ENCODE data around the gene IDI1.
"Not testable (repeated sequence)": the region's sequence is repeated elsewhere in the genome, so short reads cannot be mapped to it uniquely, and the experiment has no call there.

Gene IDI1

DNA sequence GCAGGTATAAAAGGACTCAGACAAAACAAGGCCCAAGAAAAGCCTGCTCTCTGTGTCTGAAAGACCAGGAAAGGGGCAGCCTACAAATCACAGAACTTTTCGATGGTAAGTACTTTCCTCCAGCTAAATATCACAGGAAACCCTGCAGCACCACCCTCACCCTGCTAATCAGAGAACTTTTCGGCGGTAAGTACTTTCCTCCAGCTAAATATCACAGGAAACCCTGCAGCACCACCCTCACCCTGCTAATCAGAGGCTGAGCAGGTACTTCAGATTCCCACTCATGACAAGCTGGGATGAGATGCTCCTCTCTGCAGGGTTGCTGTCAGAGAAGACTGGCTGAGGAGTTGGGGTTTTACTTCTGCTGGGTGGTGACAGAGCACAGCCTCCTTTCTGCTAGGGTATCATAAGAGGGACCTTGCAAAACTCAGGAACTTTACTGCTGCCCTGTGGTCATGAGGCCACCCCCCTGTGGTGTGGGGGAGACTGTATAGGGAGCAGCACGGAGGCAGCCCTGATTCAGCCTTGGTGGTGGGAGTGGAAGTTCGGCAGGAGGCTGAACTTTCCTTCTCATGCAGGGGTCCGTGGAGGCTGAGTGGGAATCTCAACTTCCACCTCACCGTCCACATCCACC, 14.4 kb upstream of the IDI1 start:
- DNase-seq (ENCODE audit: low read depth in 2 of 2), result peak in 1 of 2 donors; percentile 8

DNA sequence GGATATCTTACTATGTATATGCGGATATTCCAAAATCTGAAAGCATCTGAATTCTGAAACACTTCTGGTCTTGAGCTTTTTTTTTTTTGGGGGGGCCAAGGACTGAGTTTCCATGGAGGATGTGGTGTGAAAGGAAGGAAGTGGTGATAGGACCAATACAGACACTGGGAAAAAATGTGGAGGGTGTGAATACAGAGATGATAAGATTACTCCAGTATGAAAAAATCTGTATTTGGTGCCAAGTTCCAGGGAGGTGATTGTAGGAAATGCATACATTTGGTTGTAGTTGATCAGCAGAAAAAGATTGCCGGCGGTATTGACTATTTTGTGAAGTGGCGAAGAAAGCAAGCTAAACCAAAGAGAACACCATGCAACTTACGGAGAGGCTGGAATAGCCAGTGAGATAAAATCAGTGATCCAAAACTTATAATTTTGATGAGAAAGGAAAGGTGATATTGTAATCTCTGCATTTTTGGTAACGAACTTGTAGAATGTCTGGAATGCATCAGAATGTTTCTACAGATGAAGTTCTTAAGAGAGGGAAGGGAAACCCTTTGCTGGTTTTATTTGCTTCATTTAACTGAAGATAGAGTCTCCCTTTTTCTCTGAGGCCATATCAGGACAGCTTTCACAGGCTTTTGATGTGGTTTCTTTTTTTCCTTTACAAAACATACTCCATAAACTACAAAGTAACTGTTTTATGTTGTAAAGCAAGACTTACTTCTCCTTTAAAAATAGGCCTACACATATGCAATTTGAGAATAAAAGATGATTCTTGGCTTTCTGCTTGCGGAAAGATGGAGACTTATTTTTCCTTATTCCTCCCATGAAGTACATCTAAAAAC, 13.2 kb upstream of the IDI1 start:
- DNase-seq (ENCODE audit: low read depth in 2 of 2), result no peak

DNA sequence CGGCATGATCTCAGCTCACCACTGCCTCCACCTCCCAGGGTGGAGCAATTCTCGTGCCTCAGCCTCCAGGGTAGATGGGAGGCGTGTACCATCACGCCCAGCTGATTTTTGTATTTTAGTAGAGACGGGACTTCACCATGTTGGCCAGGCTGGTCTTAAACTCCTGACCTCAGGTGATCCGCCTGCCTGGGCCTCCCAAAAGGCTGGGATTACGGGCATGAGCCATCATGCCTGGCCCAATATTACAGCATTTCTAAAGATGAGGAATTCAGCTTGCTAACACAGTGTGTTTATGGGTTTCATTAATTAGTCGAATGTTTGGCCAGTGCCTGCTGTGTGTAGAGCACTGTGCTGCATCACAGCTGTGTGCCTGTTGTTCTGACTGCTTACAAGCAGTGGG, 11.0 kb upstream of the IDI1 start:
- DNase-seq (ENCODE audit: low read depth in 2 of 2), result no peak

DNA sequence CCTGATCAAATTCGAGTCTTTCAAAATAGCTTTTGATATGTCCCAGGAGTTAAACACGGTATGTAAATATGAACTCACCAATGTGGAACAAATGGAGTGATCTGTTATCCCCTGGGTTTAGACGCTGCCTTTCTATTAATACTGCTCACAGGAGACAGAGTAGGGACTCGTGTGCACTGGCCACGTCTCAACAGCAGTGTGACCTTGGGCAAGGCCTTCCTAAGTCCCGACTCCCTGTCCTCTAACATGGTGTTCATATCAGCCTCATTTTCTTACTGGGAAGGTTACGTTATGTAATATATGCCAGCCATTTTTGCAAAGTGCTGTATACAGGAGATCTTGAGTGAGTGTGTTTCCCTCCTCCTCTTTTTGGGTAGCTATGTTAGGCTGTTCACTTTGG, 9.1 kb upstream of the IDI1 start:
- DNase-seq (ENCODE audit: low read depth in 2 of 2), result no peak

DNA sequence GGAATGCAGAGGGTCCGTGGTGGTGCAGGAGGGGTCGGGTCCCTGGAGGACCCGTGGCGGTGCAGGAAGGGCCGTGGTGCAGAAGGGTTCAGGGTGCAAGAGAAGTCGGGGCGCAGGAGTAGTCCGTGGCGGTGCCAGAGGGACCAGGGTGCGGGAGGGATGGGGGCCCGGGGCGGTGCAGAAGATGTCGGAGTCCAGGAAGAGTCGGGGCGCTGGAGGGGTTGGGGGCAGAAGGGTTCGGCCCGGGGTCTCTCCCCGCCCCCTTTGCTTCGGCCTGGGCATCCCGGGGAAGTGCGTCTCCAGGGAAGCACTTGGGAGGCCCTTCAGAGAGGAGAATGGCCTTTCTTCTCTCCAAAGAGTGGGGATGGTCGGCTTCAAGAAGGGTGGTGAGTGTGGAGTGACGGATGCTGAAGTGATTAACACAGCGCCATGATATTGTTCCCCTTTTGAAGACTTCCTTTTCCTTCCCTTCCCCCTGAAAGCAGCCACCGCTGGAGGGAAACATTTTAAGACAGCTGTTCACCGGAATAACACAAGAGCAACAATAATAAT, 8.3 kb upstream of the IDI1 start:
- DNase-seq (ENCODE audit: low read depth in 2 of 2), result no peak

DNA sequence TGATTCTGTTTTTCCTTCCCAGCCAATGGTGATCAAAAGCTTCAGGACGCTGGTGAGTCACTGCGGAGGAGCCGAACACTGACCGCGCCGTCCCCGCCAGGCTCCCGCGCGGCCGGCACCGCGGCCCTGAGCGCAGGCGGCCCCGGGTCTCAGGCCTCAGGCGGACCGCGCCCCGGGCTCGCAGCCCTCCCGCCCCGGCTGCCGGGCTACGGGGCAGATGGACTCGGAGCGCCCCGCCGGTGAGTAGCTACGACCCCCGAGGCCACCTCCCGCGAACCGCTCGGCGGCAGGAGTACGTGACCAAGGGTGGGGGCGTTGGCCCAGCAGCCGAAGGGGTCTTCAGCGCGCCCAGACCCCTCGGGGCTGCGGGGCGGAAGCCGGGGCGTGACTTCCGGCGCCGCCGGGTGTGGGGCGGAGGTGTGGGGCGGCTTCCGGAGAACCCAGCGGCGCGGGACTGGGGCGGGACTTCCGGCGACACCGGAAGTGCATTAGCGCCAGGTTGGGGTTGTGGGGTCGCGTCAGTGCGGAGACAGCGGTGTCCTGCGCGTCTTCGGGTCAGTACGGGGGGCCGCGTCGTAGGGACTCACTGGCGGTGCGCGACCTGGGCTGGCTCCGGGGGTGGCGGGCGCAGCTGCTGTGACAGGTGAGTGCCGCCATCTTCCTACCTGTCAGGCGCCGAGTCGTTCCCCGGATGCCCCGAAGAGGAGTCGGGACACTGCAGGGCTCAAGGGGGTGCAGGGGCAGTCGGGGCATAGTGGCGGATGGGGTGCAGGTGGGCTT, 7.6 kb upstream of the IDI1 start, which contains the start of gene WDR37:
Gene WDR37 (plus strand): TSS at position 60 of the 780 bp plus-strand sequence. CDS start 15,771 bp downstream, outside the sequence.
- peak; percentile 78 to 81 for DNase-seq (ENCODE audit: low read depth in 2 of 2)

DNA sequence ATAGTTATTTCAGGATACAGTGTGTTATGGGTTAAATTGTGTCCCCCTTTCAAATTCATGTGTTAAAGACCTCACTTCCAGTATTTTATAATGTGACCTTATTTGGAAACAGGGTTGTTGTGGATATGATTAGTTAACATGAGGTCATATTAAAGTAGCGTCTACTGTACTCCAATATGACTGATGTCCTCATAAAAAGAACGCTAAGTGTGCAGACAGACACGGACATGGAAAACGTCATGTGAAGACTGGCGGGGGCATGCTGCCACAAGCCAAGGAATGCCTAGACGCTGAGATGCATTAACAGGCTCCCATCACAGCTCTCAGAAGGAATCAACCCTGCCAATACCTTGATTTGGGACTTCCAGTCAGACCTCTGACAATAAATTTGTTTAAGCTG, 5.8 kb upstream of the IDI1 start:
- no peak for DNase-seq (ENCODE audit: low read depth in 2 of 2)

DNA sequence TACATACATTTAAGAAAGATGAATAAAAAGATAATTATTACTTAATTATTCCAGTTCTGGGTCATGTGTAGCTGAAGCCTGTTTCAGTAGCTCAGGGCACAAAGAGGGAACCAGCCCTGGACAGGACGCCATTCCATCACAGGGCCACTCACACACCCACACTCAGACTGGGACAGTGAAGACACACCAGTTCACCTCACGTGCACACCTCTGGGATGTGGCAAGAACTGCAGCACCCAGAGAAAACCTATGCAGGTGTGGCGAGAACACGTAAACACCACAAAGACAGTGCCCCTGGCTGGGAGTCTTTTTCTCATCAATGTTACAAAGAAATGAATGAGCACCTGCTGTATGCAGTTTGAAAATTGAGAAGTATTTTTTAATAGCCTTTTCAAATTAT, 1.6 kb upstream of the IDI1 start:
- no peak for DNase-seq (ENCODE audit: low read depth in 2 of 2)

DNA sequence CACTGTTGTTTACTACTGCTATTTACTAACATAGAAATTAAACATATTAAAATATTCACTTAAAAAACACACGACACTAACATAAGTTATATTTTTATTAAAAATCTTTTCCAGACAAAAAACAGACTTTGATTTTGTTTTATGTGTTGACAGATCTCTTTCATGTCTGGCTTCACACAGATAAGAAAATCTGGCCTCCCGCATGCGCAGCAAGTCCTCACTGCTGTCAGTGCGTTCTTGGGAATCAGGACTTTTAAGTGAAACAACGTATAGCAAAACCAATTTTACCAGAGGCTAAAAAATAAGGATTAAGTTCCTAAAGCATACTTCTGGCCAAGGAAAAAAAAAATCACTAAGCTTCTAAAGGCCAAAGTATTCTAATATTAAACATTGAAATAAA, 1.2 kb upstream of the IDI1 start:
- DNase-seq (ENCODE audit: low read depth in 2 of 2), result no peak

DNA sequence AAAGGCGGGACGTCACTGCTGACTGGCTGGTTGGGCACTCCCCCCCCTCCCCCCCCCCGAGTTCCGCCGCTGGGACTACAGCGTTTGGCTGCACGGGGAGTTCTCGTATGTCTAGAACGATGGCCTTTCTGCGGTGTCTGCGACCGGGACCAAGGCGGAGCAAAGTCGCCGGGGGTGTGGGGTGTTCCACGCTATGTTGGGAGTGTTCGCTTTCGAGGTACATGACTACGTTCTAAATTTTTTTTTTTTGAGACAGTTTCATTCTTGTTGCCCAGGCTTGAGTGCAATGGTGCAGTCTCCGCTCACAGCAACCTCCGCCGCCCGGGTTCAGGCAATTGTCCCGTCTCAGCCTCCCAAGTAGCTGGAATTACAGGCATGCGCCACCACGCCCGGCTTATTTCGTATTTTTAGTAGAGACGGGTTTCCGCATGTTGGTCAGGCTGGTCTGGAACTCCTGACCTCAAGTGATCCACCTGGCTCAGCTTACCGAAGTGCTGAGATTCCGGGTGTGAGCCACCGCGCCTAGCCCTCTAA, 573 bp upstream of the IDI1 start:
- DNase-seq (ENCODE audit: low read depth in 2 of 2), result no peak

DNA sequence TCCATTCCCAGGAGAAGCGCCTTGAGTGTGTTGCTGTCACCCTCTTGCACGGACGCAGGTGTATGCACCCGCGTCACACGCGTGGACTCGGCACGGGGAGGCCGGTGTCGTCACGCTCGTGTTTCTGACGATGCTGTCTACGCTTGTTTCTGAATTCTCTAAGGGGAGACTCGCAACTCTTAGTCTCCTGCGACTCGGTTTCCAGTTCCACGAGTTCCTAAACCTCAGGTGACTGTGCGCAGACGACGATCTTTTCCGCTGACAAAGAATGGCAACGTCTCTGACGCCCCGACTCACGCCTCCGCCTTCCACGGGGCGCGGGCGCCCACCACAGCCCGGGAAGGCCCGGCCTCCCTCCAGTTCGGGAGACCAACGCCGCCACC, 579 bp downstream of the IDI1 start:
- peak in 1 of 2 donors; percentile 65 for DNase-seq (ENCODE audit: low read depth in 2 of 2)

DNA sequence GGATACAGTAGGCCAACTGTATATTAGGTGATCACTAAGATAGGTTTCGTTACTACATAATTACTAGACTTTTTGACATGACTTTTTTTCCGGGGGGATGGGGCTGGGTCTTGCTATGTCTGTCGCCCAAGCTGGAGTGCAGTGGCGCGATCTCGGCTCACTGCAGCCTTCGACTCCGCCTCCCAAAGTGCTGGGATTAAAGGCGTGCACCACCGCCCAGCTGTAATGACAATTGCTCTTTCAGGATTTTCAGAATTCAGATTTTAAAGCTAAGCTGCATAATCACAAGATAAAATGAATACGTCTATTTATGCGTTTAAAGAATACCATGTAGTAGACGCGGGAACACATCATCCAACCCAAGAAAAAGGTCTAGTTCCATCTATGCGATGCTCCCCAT, 982 bp downstream of the IDI1 start:
- no peak for DNase-seq (ENCODE audit: low read depth in 2 of 2)

DNA sequence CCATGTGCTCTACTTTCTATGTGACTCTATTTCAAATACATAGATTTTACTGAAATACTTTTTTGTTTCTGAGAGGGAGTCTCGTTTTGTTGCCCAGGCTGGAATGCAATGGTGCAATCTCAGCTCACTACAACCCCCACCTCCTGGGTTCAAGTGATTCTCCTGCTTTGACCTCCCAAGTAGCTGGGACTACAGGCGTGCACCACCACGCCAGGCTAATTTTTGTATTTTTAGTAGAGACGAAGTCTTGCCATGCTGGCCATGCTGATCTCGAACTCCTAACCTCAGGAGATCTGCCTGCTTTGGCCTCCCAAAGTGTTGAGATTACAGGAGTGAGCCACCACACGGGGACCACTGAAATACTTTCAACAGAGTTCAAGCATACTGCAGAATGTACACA, 3.5 kb downstream of the IDI1 start:
- DNase-seq (ENCODE audit: low read depth in 2 of 2), result no peak

DNA sequence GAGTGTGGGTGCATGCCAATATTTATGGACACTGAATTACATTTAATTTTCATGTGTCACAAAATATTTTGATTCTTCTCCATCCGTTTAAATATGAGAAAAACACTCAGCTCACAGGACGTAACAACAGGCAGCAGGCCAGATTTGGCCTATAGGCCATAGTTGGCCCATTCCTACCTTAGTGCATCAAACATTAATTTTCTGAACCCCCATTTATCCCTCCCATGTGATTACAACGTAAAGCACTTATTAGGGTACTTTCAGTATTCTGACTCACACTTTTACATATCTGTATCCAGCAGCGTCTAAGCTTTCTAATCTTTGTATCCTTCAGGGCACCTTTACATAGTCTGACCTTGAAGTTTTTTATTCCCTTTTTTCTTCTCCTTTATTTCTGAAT, 4.0 kb downstream of the IDI1 start:
- DNase-seq (ENCODE audit: low read depth in 2 of 2), result no peak

DNA sequence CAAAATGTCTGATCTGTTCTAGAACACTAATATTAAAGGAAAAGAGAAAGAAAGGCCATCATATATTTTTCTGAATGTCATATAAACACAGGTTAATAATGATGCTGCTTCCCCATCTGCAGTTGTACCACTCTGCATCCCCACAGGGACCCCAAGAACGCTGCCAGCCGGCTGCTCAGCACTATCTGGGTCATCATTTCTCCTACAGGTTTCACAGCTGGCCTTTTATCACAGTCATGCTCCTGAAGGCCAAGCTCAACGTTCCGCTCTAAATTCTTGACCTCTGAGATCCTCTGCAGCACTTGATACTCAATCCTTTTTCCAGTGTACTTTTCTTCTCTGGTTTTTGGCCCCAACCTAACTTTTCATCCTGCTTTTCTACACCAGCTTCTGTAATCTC, 4.8 kb downstream of the IDI1 start:
- no peak for DNase-seq (ENCODE audit: low read depth in 2 of 2)

DNA sequence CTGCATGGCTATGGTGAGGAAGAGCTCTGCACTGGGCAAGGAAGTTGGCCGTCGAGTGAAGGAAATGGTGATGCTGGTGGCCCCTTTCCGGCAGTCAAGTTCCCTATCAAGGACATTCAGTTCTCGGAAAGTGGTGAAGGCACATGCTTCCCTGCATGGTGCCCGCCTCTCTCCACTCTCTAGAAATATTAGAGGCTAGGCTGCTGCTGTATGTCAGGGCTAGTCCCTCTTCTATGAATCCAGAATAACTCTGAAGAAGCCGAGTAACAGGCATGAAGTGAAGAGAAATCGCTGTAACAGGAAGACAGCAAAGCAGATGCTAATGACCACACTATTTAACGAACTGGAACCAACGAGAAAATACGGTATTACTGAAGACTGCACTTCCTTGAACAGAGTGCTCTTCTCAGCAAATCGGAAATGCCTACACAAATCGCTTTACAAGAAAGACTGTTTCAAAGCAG, 5.4 kb downstream of the IDI1 start:
- no peak for DNase-seq (ENCODE audit: low read depth in 2 of 2)

DNA sequence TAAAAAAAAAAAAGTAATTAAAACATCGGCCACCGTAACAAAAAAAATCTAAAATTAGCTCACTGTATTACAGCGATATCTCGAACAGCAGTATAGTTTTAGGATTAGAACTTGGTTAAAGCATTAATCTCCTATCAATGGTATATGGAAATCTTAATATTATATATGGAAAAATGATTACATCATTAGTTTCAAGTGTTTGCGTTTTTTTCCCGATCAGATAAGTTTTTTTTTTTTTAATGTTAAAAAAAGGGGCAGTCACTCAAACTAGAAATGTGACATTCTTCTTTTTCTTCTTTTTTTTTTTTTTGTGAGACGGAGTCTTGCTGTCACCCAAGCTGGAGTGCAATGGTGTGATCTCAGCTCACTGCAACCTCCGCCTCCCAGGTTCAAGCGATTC, 7.4 kb downstream of the IDI1 start:
- no peak for DNase-seq (ENCODE audit: low read depth in 2 of 2)

DNA sequence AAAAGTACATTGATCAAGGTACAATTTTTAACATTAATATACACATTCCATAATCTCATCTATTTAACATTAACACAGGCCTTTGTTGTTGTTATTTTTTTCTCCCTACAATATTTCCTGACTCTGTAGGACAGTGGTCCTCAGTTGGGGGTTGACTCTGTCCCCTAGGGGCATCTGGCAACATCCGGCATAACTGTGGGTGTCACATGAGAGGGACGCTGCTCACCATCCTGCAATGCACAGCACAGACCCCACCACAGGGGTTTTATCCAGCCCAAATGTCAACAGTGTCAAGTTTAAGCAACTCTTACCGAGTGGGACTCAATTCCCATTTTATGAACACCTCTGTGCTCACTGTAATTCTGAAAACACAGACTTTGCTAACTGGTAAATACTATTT, 8.8 kb downstream of the IDI1 start:
- no peak for DNase-seq (ENCODE audit: low read depth in 2 of 2)

DNA sequence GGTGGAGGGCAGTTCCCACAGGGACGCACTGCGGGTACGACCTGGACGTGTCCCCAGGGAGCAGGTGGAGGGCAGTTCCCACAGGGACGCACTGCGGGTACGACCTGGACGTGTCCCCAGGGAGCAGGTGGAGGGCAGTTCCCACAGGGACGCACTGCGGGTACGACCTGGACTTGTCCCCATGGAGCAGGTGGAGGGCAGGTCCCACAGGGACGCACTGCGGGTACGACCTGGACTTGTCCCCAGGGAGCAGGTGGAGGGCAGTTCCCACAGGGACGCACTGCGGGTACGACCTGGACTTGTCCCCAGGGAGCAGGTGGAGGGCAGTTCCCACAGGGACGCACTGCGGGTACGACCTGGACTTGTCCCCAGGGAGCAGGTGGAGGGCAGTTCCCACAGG, 10.2 kb downstream of the IDI1 start:
- not testable (repeated sequence) for DNase-seq (ENCODE audit: low read depth in 2 of 2)

DNA sequence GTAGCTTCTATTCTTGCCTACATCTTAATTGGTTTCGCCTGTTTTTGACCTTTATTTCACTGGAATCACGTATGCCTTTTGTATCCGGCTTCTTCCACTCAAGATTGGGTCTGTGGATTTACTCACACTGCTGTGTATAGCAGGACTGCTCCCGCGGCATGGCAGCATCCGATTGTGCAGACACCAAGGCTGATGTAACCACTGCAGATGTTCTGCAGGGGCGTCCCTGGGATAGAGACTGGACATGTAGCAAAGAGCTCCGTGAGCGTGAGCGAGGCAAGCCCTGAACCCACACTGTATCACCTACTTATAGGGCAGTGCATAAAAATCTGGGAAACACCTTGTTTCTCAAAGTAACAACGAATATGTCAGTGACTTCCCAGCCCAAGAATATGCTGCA, 11.8 kb downstream of the IDI1 start:
- DNase-seq (ENCODE audit: low read depth in 2 of 2), result no peak

DNA sequence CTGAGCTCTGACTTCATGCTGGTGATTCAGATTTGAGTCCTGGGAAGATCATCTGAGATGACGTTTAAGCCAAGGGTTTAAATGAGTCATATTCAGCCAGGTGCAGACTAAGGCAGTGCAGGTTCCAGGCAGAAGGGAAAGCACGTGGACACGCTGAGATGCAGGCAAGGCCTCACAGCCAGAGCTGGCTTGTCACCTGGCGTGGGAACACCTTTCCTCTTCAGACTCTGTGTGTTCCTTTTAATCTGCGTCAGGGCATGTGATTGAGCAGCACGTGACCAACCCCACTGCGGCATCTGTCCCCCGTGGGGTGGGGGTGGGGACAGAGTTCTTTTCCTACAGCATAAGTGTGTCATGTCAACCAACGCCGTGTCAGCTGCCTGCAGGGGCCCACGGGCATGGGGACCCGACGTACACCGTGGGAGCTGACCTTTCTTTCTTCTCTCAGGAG, 12.6 kb downstream of the IDI1 start:
- DNase-seq (ENCODE audit: low read depth in 2 of 2), result no peak

DNA sequence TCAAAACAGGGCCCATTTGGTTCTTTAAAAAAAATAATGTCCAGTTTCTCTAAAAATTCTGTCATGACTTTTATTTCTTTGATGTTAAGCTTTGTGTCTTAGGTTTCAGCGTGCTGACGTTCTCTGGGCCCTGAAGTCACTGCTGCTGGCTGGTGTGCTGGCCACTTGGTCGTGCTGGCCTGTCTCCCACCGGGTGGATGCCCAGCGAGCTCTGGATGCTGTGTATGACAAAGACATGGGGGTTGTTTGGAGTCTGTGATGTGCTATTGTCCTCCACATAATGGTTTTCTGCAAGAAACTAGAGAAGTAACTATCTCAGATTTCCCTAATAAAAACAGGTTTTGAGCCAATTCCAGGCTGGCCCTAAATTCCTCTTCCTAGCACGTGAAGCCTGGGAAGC, 13.7 kb downstream of the IDI1 start:
- no peak for DNase-seq (ENCODE audit: low read depth in 2 of 2)
